ENCODE data around the gene EMP1. TPM values are rescaled to one million over a fixed set of nuclear protein-coding genes. Genes with fewer than 3 reads are reported as not detected.

The EMP1 gene
- polyA plus RNA-seq (2012; ENCODE audit: insufficient read depth, insufficient read length, low read depth): 0.52 TPM

GRCh38 chr12:13196130-13196921 is at the start of gene EMP1:
TSS of gene EMP1 (plus strand) at chr12:13196726. CDS start at chr12:13211511, 14,785 bp downstream.
- no peaks in the 10 kb centered on the region; the same call in 1 of the 2 replicates for H3K4me1 ChIP-seq
- no peak within 1 kb of the TSS for H3K4me3 ChIP-seq (ENCODE audit: low read depth, low read length)
- no peaks in the 10 kb centered on the region for H3K9me3 ChIP-seq
- TF ChIP-seq, protein P1, sequence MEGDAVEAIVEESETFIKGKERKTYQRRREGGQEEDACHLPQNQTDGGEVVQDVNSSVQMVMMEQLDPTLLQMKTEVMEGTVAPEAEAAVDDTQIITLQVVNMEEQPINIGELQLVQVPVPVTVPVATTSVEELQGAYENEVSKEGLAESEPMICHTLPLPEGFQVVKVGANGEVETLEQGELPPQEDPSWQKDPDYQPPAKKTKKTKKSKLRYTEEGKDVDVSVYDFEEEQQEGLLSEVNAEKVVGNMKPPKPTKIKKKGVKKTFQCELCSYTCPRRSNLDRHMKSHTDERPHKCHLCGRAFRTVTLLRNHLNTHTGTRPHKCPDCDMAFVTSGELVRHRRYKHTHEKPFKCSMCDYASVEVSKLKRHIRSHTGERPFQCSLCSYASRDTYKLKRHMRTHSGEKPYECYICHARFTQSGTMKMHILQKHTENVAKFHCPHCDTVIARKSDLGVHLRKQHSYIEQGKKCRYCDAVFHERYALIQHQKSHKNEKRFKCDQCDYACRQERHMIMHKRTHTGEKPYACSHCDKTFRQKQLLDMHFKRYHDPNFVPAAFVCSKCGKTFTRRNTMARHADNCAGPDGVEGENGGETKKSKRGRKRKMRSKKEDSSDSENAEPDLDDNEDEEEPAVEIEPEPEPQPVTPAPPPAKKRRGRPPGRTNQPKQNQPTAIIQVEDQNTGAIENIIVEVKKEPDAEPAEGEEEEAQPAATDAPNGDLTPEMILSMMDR (IDR thresholded peaks at IDR 0.05; ENCODE audit: low read depth, low read length): no peak
- no peak for DNase-seq
- no peaks in the 10 kb centered on the region for H3K36me3 ChIP-seq
- H3K27me3 ChIP-seq: peaks cover 21% of the 10 kb centered on the region

- DNase-seq: no peak
- TF ChIP-seq, protein P1 (IDR thresholded peaks at IDR 0.05; ENCODE audit: low read depth, low read length): no peak
- peaks cover 10% of the 10 kb centered on the region; the same call in 1 of the 2 replicates for H3K27me3 ChIP-seq
- no peaks in the 10 kb centered on the region for H3K4me1 ChIP-seq
- H3K9me3 ChIP-seq: no peaks in the 10 kb centered on the region
- no peak overlapping the region for H3K4me3 ChIP-seq (ENCODE audit: low read depth, low read length)
- no peaks in the 10 kb centered on the region for H3K36me3 ChIP-seq
These were observed 48.6 kb upstream of the EMP1 start for GRCh38 chr12:13147688-13148484.

DNA sequence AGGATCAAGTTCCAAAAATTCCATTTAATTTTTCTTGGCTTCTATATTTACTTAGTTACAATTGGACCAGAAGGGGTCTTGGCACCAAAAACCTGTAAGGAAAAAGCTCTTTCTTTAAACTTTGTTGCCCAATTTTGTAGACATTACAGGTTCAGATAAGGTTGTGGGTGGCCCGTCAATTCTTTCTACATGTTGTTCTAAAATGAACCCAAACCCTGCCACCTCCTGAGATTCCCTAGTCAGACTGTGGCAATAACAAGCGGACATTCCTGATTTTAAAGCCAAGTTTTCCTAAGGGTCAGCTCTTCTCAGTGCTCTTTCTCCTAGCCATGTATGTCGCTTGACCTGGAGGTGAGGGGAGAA is 48.1 kb upstream of the EMP1 start:
- Histone ChIP-seq H3K36me3 (no peaks in the 10 kb centered on the region), H3K4me3 (ENCODE audit: low read depth, low read length) (no peak overlapping the region), H3K9me3 (no peaks in the 10 kb centered on the region), H3K27me3 (peaks cover 12% of the 10 kb centered on the region), H3K4me1 (no peaks in the 10 kb centered on the region)
- no peak for DNase-seq
- TF ChIP-seq, protein P1 (IDR thresholded peaks at IDR 0.05; ENCODE audit: low read depth, low read length): no peak

DNA sequence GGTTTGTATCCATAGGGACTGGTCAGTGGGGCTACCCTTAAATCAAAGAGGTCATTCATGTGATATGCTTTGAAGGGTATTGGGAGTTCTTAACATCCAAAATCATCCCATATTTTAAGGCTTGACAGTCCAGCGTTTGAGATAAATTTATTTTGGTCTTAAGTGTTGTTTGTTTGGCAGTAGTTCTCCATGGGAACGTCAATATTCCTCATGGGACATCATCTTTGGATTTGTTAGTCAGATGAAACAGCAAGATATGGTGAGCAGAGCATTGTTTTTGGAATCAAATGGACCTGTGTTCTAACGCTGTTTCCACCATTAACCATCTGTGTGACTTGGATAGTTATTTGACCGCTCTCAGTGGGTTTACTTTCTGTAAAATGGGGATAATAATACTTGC is 47.1 kb upstream of the EMP1 start:
- H3K27me3 ChIP-seq: peaks cover 15% of the 10 kb centered on the region
- no peaks in the 10 kb centered on the region for H3K9me3 ChIP-seq
- no peaks in the 10 kb centered on the region for H3K36me3 ChIP-seq
- TF ChIP-seq, protein P1 (IDR thresholded peaks at IDR 0.05; ENCODE audit: low read depth, low read length): no peak
- H3K4me1 ChIP-seq: no peaks in the 10 kb centered on the region
- no peak overlapping the region for H3K4me3 ChIP-seq (ENCODE audit: low read depth, low read length)
- DNase-seq: no peak

GRCh38 chr12:13152281-13152680 is 44.2 kb upstream of the EMP1 start:
- no peaks in the 10 kb centered on the region for H3K4me1 ChIP-seq
- H3K9me3 ChIP-seq: no peaks in the 10 kb centered on the region
- TF ChIP-seq, protein P1 (IDR thresholded peaks at IDR 0.05; ENCODE audit: low read depth, low read length): no peak
- H3K27me3 ChIP-seq: peaks cover 11% of the 10 kb centered on the region
- H3K36me3 ChIP-seq: no peaks in the 10 kb centered on the region
- no peak overlapping the region for H3K4me3 ChIP-seq (ENCODE audit: low read depth, low read length)
- DNase-seq: no peak
